Epithelial cell of prostate (primary cell): ENCODE measurements around the gene SLC7A1.

Experiments
- DNase-seq: peaks from one replicate; pipeline ENCODE4 v3.0.0-alpha.2; 2011; ENCODE audit warnings: low read depth, low spot score
- H3K27ac ChIP-seq: fragments of 450-650 bp; 2 replicates; pipeline ENCODE4 v1.5.1; 2017; ENCODE audit warnings: mild to moderate bottlenecking

The SLC7A1 gene

DNA sequence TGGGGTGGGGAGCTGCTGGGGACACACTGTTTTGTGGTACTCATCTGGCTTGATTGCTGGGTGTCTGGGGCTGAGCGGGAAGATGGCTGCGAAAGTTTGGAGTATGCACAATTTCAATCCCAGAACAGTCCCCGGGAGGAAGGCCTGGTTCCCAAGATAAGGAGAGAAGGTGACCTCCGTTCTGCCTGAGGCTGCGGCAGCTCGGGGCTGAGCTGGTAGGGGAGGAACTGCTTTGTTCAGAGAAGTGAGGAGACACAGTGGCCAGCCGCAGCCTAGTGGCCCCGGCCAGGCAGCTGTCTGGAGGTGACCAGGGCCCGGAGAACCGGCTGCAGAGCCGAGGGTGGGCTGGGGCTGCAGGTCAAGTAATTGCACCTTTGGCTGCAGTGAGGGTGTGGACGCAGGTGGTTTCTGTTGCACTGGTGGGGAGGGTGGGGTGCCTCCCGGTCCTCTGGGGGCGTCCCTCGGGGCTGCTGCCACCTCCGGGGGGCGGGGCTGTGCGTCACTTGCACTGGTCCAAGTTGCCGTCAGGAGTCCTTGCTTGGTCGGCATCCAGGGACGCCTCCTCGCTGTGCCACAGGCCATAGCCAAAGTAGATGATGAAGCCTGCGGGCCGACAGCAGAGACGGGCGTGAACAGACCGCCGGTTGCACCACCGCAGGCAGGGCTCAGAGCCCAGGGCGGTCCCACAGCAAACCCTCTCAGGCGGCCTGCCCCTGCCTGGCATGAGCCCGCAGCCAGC is 81.3 kb downstream of the SLC7A1 start:
- DNase-seq, result no peak
- H3K27ac ChIP-seq, result no peak overlapping the region

- DNase-seq, result no peak
- no peak overlapping the region for H3K27ac ChIP-seq
Observed at GRCh38 chr13:29513002-29513980, 82.2 kb downstream of the SLC7A1 start.

DNA sequence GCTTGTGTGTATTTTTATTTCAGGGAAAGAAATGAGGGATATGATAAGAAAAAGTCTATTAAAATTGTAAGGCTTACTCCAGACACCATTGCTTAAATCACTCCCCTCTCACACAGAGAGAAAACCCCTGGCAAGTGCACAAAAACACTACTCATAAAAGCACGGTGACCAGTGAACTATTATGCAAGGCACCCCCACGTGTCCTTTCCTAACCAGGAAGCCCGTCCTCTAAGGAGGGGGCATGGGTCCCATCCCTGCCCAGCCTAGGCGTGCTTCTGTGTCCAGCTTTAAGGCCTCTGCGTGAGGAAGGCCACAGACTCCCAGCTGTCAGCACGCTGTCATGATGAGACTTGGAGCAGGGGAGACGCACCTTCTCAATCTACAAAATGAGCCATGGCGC is 83.5 kb downstream of the SLC7A1 start:
- no peak overlapping the region for H3K27ac ChIP-seq
- DNase-seq, result no peak

DNA sequence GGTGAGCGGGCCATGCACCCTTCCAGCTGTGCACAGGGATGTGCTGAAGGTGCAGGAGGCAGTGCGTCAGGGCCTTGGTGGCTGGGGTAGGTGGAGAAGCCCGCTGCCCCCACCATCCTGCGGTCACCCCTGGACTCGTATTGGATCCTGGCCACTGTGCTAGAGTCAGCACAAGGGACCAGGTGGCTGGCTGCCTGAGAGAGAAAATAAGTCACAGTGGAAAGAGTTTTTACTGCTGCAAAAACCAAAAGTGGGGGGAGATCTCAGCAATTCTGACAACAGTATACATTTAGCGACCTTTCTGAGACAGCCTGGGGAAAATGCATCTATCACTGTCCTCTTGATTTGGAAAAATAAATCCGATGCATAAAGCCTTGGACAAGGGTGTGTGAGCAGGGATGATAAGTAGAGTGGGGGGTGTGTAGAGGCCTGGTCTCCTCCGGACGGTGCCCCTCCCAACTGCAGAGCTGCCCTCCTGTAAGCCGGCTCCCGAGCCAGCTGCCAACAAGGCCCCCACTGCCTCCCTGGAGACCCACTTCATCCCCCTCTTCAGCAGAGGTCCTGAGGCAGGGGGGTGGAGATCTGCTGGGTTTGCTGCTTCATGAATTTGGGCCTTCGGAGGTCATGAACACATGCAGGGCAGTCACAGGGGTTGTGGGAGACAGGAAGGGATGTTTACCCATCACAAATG is 84.2 kb downstream of the SLC7A1 start:
- H3K27ac ChIP-seq, result no peak overlapping the region
- DNase-seq, result no peak

DNA sequence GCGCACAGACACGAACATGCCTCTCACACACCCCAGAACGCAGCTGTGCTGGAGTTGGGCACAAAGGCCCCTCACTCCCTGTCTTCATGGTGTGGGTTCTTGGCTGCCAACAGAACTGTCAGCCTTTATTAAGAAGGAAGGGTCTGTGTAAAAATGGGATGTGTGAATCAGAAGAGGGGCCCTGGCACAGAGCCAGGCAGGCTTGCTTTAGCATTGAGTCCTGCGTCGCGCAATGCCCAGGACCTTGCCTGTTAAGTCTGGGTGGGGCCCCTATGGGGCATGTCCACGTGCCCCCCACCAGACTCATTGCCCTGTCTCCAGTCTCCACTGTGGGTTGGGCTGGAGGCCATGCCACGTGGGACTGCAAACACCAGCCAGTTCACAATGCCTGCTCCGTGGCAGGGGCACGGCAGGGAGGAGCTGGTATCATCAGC is 84.8 kb downstream of the SLC7A1 start:
- DNase-seq, result no peak
- H3K27ac ChIP-seq, result no peak overlapping the region

DNA sequence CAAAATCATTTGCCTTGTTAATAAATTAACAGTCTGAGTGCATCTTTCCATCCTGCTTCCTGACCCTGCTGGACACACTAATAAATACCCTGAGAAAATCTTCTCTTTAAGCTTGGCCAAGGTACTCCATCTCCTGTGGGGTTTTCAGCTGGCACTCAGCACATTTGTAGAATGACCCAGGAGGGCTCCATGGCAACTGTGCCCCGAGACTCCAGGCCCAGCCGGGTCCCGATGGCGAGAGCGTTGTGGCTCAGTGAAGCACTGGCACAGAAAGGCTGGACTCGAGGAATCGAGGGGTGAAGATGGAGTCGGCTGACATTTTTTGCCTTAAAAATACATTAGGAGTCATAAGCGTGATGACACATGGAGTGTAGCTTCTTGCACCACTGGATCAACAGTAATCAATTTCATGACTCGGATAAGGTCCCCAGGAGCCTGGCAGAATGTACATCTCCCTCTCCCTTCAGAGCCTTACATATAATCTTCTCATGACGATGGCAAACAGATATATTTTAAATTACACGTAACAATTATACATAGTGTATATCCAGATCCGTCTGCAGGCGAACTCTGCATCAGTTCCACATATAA is 85.4 kb downstream of the SLC7A1 start:
- no peak overlapping the region for H3K27ac ChIP-seq

GRCh38 chr13:29508876-29509252 is 86.6 kb downstream of the SLC7A1 start:
- H3K27ac ChIP-seq, result no peak overlapping the region
- DNase-seq, result no peak

More for the DNA sequence above, 85.4 kb downstream of the SLC7A1 start:
- no peak for DNase-seq

DNA sequence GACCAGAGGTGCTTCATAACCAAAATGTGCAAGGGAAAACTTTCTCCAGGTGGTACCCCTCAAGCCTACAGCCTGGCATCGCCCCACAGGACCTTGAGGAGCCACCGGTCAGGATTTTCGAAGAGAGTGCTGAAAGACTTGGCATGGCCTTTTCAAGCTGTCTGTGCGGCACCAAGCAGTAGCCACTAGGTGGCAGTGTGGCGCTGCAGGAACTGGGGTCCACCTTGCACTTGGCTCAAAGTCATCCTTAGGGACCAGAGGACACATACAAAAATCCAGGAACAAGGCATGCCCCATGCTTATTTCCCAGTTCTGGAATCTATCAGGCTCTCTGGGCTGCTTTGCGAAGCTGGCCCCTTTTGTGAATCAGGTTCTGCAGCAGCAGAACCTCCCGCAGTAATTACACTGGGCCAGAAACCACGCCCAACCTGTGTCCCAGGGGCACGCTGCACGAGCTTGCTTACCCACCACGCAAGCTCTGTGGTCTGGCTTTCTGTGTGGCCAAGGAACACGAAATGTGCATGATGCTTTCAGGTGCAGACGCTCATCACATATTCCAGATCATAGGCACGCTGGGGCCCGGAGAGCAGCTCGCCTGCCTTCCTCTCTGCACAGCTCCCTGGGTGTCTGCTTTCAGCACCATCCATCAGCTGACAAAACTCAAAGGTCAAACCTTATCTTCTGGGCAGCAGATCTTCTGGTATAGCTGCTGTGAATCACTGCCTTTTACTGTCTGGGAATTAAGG is 87.2 kb downstream of the SLC7A1 start:
- no peak overlapping the region for H3K27ac ChIP-seq
- no peak for DNase-seq

GRCh38 chr13:29507356-29507755 is 88.1 kb downstream of the SLC7A1 start:
- no peak overlapping the region for H3K27ac ChIP-seq
- DNase-seq, result no peak

DNA sequence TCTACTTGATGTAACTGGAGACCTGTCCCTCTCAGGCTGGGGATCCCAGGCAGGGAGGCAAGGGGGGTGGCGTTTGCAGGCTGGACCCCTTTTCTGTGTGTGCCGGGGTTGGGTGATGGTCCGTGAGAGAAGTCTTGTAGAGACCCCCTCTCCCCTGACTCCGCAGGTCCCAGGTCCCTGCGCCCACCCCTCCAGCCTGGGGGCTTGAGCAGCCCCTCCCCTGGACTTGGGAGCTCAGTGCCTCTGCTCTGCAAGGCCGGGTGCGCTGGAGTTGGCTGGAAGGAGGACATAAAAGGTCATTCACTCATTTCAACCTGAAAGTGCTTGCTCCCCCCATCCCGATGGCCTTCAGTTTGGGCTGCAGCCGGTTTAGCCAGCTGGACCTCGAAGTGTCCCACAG is 89.5 kb downstream of the SLC7A1 start:
- no peak for DNase-seq
- H3K27ac ChIP-seq, result no peak overlapping the region

- DNase-seq, result no peak
- no peak overlapping the region for H3K27ac ChIP-seq
Observed at GRCh38 chr13:29505511-29505910, 90.0 kb downstream of the SLC7A1 start.

DNA sequence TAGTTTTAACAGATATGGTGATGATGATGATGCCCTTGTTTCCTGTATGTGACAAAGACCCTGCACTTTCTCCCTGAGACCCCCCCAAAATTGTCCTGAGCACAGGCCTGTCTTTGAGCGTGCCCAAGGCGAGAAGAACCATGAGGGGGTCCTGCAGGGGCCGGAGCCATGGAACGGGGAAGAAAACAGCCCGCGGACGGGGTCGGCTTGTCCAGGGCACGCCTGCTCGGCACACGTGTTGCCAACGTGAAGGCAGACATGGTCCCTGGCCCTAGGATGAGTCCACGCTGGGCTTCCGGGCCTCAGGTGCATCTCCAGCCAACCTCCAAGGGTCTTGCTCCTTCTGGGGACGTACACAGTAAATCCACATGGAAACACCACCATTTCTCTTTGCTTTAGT is 90.8 kb downstream of the SLC7A1 start:
- DNase-seq, result no peak
- no peak overlapping the region for H3K27ac ChIP-seq

- no peak overlapping the region for H3K27ac ChIP-seq
- DNase-seq, result no peak
Observed at GRCh38 chr13:29503041-29503837, 92.2 kb downstream of the SLC7A1 start.

DNA sequence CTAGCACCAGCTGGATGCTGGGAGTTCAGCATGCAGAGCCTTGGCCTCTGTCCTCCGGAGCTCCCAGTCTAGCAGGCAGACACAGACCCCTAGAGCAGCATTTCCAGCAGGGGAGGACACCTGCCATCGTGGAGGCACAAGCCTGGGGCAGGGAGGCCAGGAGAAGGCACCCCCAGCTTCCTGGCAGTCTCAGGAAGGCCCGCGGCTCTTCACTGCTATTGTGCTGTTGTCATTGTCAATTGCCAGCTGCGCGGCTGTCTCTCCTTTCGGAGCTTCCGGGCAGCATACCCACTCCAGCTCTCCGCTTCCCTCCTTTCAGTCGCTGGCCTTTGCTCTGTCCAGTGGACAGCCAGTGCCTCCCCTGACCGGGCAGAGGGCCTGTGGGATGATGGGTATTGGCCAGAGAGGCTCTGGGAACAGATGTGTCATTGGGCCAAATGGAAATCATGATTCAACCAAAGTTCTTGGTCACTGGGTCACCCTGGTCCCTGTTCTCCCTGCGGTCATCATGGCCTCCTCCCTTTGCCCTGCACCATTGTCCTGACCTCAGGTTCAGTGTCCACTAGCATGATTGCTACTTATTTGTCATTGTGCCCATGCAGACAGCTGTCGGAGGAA is 93.0 kb downstream of the SLC7A1 start:
- no peak overlapping the region for H3K27ac ChIP-seq
- DNase-seq, result no peak

DNA sequence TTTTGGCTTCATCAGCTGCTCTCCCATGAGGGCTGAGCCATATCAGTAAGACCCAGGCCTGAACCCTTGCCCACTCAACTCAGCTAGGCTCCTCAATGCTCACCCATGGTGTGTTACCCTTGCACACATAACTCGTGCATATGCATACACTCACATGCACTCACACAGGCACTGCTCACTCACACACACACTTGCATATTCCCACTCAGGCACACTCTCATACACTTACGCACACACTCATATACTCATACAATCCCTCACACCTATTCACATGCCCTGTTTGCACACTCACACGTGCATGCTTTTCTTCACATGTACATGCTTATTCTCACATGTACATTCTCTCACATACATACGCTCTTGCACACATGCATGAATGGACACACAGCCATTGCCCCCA is 93.8 kb downstream of the SLC7A1 start:
- no peak for DNase-seq
- no peak overlapping the region for H3K27ac ChIP-seq

DNA sequence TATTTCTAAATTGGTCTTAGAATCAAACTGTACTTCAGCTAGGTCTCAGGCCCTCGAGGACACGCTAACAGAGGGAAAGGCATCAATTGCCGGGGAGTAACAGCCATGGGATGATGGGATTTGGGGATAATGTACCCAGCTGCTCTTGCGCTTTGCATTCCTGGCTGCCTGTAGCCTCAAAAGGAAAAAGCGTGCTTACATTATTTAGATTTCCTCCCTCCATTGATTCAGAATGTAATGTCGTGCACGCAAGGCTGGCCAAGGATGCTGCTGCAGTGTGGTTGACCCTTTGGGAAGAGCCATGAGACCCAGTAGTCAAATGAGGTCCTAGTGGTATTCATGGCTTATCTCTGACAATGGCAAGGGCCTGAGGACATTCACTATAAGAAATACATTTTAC is 95.1 kb downstream of the SLC7A1 start:
- H3K27ac ChIP-seq, result no peak overlapping the region
- no peak for DNase-seq

- H3K27ac ChIP-seq, result no peak overlapping the region
- DNase-seq, result no peak
Observed at GRCh38 chr13:29499506-29500165, 95.9 kb downstream of the SLC7A1 start.

- no peak for DNase-seq
- H3K27ac ChIP-seq, result no peak overlapping the region
Observed at GRCh38 chr13:29498426-29499040, 97.0 kb downstream of the SLC7A1 start.
